Keratinocyte (primary cell): ENCODE data around the gene RAB7B. TPM values are rescaled to one million over a fixed set of nuclear protein-coding genes. Genes with fewer than 3 reads are reported as not detected.

Experiments used
- DNase-seq: peaks from one replicate; pipeline ENCODE4 v3.0.0-alpha.2; 2011; ENCODE audit warnings: low read depth, missing footprints, low spot score
- FAIRE-seq: peaks from 2 replicates; lab custom pipeline; 2011; peaks lifted over from hg19 to GRCh38; lab: Jason Lieb, UNC
- H2AFZ ChIP-seq: 2 replicates; pipeline ENCODE4 v1.6.0; 2012; ENCODE audit warnings: low read length, control low read depth, inconsistent platforms; ENCODE audit not compliant: control insufficient read depth
- H3K27ac ChIP-seq: 2 replicates; pipeline ENCODE4 v1.5.1; 2011; ENCODE audit warnings: low read length; ENCODE audit not compliant: control insufficient read depth, insufficient read depth
- H3K27me3 ChIP-seq: 3 replicates; pipeline ENCODE4 v1.6.0; 2011; ENCODE audit warnings: low read length; ENCODE audit not compliant: control insufficient read depth, insufficient read depth; ENCODE audit errors: extremely low read depth
- H3K36me3 ChIP-seq, 2 experiments: 2 replicates in 1 of 2; 3 replicates in 1 of 2; pipeline ENCODE4 v1.5.1; 2011; ENCODE audit warnings: low read length in 2 of 2, mild to moderate bottlenecking in 1 of 2; ENCODE audit not compliant: control insufficient read depth in 2 of 2, insufficient read depth in 2 of 2; ENCODE audit errors: extremely low read depth in 1 of 2
- H3K4me1 ChIP-seq: 3 replicates; pipeline ENCODE4 v1.5.1; 2011; ENCODE audit warnings: low read length; ENCODE audit not compliant: control insufficient read depth, insufficient read depth; ENCODE audit errors: extremely low read depth
- H3K4me2 ChIP-seq: 3 replicates; pipeline ENCODE4 v1.6.0; 2011; ENCODE audit warnings: low read depth, low read length; ENCODE audit not compliant: control insufficient read depth, insufficient read depth; ENCODE audit errors: extremely low read depth
- H3K4me3 ChIP-seq, 3 experiments: fragments of 200-600 bp in 1 of 3; sonication (generic) in 1 of 3; 2 replicates in 2 of 3; 3 replicates in 1 of 3; pipeline ENCODE4 v1.5.1; 2011 to 2016; ENCODE audit warnings: low read length in 3 of 3, mild to moderate bottlenecking in 3 of 3, control low read depth in 2 of 3, inconsistent platforms in 1 of 3, low read depth in 1 of 3, mixed read lengths in 1 of 3, mixed run types in 1 of 3, moderate library complexity in 1 of 3; ENCODE audit not compliant: control insufficient read depth in 2 of 3, insufficient read depth in 2 of 3; ENCODE audit errors: extremely low read depth in 1 of 3
- H3K79me2 ChIP-seq: 2 replicates; pipeline ENCODE4 v1.6.0; 2012; ENCODE audit warnings: low read length; ENCODE audit not compliant: control insufficient read depth, insufficient read depth
- H3K9ac ChIP-seq: 3 replicates; pipeline ENCODE4 v1.6.0; 2011; ENCODE audit warnings: low read length; ENCODE audit not compliant: control insufficient read depth, insufficient read depth; ENCODE audit errors: extremely low read depth
- H3K9me1 ChIP-seq: 3 replicates; pipeline ENCODE4 v1.6.0; 2011; ENCODE audit warnings: low read length; ENCODE audit not compliant: control insufficient read depth, insufficient read depth; ENCODE audit errors: extremely low read depth
- H3K9me3 ChIP-seq: 2 replicates; pipeline ENCODE4 v1.5.1; 2012; ENCODE audit warnings: low read depth, low read length; ENCODE audit not compliant: control insufficient read depth
- H4K20me1 ChIP-seq: 3 replicates; pipeline ENCODE4 v1.6.0; 2011; ENCODE audit warnings: low read length; ENCODE audit not compliant: control insufficient read depth, insufficient read depth; ENCODE audit errors: extremely low read depth
- CTCF ChIP-seq, 3 experiments: IDR thresholded peaks in 1 of 3; conservative IDR thresholded peaks in 1 of 3; optimal IDR thresholded peaks in 1 of 3; 2 replicates in 2 of 3; 3 replicates in 1 of 3; pipeline versions ENCODE3 to v1.5.1; 2011; ENCODE audit warnings: low read length in 3 of 3, mild to moderate bottlenecking in 3 of 3, moderate library complexity in 2 of 3, control low read depth in 1 of 3, inconsistent platforms in 1 of 3; ENCODE audit not compliant: insufficient read depth in 2 of 3; ENCODE audit errors: extremely low read depth in 1 of 3
- EZH2 ChIP-seq: IDR thresholded peaks from one replicate; pipeline ENCODE4 v1.6.1; 2012; ENCODE audit warnings: inconsistent platforms, mild to moderate bottlenecking, low read length, moderate library complexity
- dilution Hi-C: fragments of 300-500 bp; cut with MboI; formaldehyde crosslinking; loops from one replicate; pipeline ENCODE4 v1.7.0; 2020; ENCODE audit warnings: low sequenced_read_pairs; ENCODE audit not compliant: extremely low pct_ligation_motif_present
- polyA plus RNA-seq, 5 experiments: library from polyadenylated mRNA; depleted of rRNA in 3 of 5; stranded (reverse) in 3 of 5; stranded (forward) in 1 of 5; unstranded in 1 of 5; fragments of >200 nt; gene quantifications; 1 replicate in 1 of 5; 2 replicates in 3 of 5; 3 replicates in 1 of 5; pipeline versions ENCODE4 v1.2.1 to v1.2.3, GENCODE V29; 2011 to 2012; ENCODE audit warnings: missing spikeins in 2 of 5, low read depth in 1 of 5, low replicate concordance in 1 of 5

The RAB7B gene
- polyA plus RNA-seq, 1 donor (not counting 4 experiments of a cell fraction or from before 2014, with no cell fraction given): 47.8 TPM

GRCh38 chr1:206040328-206040727, 37.1 kb upstream of the RAB7B start:
- Histone ChIP-seq H2AFZ (no peak overlapping the region), H3K4me3 (no peak overlapping the region), H3K9me3 (no peaks in the 10 kb centered on the region), H3K79me2 (no peaks in the 10 kb centered on the region), H3K4me1 (peaks cover 6% of the 10 kb centered on the region), H3K9me1 (no peaks in the 10 kb centered on the region), H3K36me3 (no peaks in the 10 kb centered on the region), H3K4me2 (no peak overlapping the region), H3K27ac (no peak overlapping the region), H3K27me3 (no peaks in the 10 kb centered on the region), H4K20me1 (no peaks in the 10 kb centered on the region), H3K9ac (no peak overlapping the region)
- FAIRE-seq: no peak
- TF ChIP-seq CTCF (optimal IDR thresholded peaks at IDR 0.05 in 1 of 3, IDR thresholded peaks at IDR 0.05 in 1 of 3, conservative IDR thresholded peaks at IDR 0.05 in 1 of 3; ENCODE audit: extremely low read depth in 1 of 3, insufficient read depth in 2 of 3, low read length in 3 of 3): no peak
- no peak for TF ChIP-seq EZH2
- no peak for DNase-seq
- dilution Hi-C loops: no loop called here

- Histone ChIP-seq H3K4me3 (no peak overlapping the region), H3K27ac (no peak overlapping the region), H3K9ac (no peak overlapping the region), H3K36me3 (no peaks in the 10 kb centered on the region), H3K79me2 (no peaks in the 10 kb centered on the region), H3K9me3 (no peaks in the 10 kb centered on the region), H2AFZ (no peak overlapping the region), H3K4me1 (peaks cover 10% of the 10 kb centered on the region), H3K9me1 (no peaks in the 10 kb centered on the region), H3K4me2 (no peak overlapping the region), H4K20me1 (no peaks in the 10 kb centered on the region), H3K27me3 (no peaks in the 10 kb centered on the region)
- DNase-seq (no peak), FAIRE-seq (no peak)
- TF ChIP-seq EZH2 (no peak), CTCF (optimal IDR thresholded peaks at IDR 0.05 in 1 of 3, IDR thresholded peaks at IDR 0.05 in 1 of 3, conservative IDR thresholded peaks at IDR 0.05 in 1 of 3; ENCODE audit: extremely low read depth in 1 of 3, insufficient read depth in 2 of 3, low read length in 3 of 3) (no peak)
- dilution Hi-C loops: no loop called here
Measured at GRCh38 chr1:206039046-206039973, 36.1 kb upstream of the RAB7B start.
